ENCODE results near the gene EMP1.
A peak's percentile ranks its signal among the peaks of the same experiment; 100 is the strongest.

EMP1 gene

GRCh38 chr12:13176256-13176655, 20.3 kb upstream of the EMP1 start:
- Histone ChIP-seq H3K36me3 (no peaks in the 10 kb centered on the region), H3K4me1 (no peaks in the 10 kb centered on the region), H3K4me3 (ENCODE audit: low read depth, low read length) (no peak overlapping the region), H3K9me3 (no peaks in the 10 kb centered on the region), H3K27me3 (peaks cover 28% of the 10 kb centered on the region)
- TF ChIP-seq, protein P1, sequence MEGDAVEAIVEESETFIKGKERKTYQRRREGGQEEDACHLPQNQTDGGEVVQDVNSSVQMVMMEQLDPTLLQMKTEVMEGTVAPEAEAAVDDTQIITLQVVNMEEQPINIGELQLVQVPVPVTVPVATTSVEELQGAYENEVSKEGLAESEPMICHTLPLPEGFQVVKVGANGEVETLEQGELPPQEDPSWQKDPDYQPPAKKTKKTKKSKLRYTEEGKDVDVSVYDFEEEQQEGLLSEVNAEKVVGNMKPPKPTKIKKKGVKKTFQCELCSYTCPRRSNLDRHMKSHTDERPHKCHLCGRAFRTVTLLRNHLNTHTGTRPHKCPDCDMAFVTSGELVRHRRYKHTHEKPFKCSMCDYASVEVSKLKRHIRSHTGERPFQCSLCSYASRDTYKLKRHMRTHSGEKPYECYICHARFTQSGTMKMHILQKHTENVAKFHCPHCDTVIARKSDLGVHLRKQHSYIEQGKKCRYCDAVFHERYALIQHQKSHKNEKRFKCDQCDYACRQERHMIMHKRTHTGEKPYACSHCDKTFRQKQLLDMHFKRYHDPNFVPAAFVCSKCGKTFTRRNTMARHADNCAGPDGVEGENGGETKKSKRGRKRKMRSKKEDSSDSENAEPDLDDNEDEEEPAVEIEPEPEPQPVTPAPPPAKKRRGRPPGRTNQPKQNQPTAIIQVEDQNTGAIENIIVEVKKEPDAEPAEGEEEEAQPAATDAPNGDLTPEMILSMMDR (IDR thresholded peaks at IDR 0.05; ENCODE audit: low read depth, low read length): no peak
- DNase-seq: no peak

GRCh38 chr12:13177373-13177772, 19.2 kb upstream of the EMP1 start:
- Histone ChIP-seq H3K36me3 (no peaks in the 10 kb centered on the region), H3K27me3 (peaks cover 26% of the 10 kb centered on the region), H3K4me1 (no peaks in the 10 kb centered on the region), H3K4me3 (ENCODE audit: low read depth, low read length) (no peak overlapping the region), H3K9me3 (no peaks in the 10 kb centered on the region)
- TF ChIP-seq, protein P1 (IDR thresholded peaks at IDR 0.05; ENCODE audit: low read depth, low read length): no peak
- DNase-seq: no peak

- no peaks in the 10 kb centered on the region for H3K4me1 ChIP-seq
- TF ChIP-seq, protein P1 (IDR thresholded peaks at IDR 0.05; ENCODE audit: low read depth, low read length): no peak
- no peaks in the 10 kb centered on the region for H3K36me3 ChIP-seq
- H3K4me3 ChIP-seq (ENCODE audit: low read depth, low read length): no peak overlapping the region
- H3K9me3 ChIP-seq: no peaks in the 10 kb centered on the region
- no peak for DNase-seq
- H3K27me3 ChIP-seq: peaks cover 24% of the 10 kb centered on the region
Measured at GRCh38 chr12:13177906-13178305, 18.6 kb upstream of the EMP1 start.

DNA sequence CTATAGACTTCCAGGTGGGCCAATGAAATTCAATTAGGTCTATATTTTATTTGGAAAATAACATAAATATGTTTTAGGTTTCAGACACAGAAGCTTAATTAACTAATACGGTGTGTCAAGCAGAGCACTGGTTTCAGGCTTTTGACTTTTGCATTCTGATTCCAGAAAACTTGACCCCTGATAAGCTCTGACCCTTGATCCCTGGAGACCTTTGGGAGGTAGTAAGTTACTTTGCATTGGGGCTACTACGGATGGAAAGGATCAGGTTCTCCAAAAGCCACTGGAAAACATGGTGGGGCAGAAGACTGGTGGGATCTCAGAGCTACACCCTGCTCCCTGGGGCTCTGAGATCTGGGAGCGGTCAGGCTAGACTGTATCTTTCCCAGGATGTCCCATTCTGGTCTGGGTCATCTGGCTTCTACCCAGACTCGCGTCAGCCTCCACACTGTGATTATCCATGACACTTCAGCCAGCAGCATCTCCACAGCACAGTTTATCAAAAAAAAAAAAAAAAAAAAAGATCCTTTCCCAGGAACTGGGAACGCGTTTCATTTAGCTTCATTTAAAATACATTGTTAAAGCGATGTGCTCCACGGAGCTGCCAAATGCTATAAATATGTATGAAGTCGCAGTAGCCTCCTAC, 17.8 kb upstream of the EMP1 start:
- TF ChIP-seq, protein P1 (IDR thresholded peaks at IDR 0.05; ENCODE audit: low read depth, low read length): no peak
- H3K9me3 ChIP-seq: no peaks in the 10 kb centered on the region

DNA sequence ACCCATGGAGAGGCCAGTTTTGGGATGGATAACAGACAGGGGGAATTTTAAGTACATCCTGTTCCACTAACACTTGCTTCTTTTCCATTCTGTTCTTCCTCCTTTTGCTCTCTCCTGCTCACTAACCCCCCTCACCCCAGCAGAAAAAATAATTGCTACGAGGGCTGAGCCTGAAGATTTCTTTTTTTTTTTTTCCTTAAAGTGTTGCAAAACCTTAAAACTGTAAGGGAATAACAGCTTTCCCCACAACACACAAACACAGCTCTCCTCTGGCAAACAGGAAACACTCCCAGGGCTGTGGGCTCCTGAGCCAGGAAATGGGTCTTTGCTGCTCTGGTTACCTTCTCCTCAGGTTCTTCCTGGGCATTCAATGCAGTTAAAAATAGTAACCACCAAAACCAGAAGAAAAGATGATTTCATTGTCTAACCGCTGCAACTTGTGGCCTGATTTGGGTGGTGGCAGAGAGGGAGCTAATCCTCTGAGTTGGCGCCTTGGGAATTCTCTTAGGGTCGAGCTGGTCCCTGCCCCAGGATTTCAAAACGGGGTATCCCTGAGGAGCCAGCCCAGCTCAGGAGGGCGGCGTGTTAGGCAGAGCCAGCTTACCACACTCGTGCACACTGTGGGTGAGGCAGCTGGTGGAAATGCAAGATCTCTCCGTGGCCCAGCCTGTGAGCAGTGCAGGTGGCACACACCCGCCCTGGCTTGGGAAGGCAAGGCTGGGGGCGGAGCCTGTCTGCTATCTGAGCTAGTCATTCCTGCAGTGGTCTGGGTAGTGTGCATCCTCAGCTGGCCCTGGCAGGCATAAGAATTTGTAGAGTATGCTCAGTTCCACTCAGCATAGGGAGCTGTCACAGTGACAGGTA, 17.1 kb upstream of the EMP1 start:
- Histone ChIP-seq H3K9me3 (no peaks in the 10 kb centered on the region), H3K4me3 (ENCODE audit: low read depth, low read length) (no peak overlapping the region)

More for the DNA sequence above, 17.8 kb upstream of the EMP1 start:
- Histone ChIP-seq H3K27me3 (peaks cover 24% of the 10 kb centered on the region), H3K4me3 (ENCODE audit: low read depth, low read length) (no peak overlapping the region), H3K36me3 (no peaks in the 10 kb centered on the region), H3K4me1 (no peaks in the 10 kb centered on the region)
- no peak for DNase-seq

More for the DNA sequence above, 17.1 kb upstream of the EMP1 start:
- Histone ChIP-seq H3K4me1 (no peaks in the 10 kb centered on the region), H3K36me3 (no peaks in the 10 kb centered on the region), H3K27me3 (peaks cover 24% of the 10 kb centered on the region)
- peak; percentile 44 for DNase-seq
- TF ChIP-seq, protein P1 (IDR thresholded peaks at IDR 0.05; ENCODE audit: low read depth, low read length): no peak
